Measurements from ENCODE around the gene KNL1. TPM values are rescaled to one million over a fixed set of nuclear protein-coding genes. Genes with fewer than 3 reads are reported as not detected.

The KNL1 gene
- total and polyA plus RNA-seq, 2 donors, result 0.35 to 39.5 TPM

- Histone ChIP-seq H3K4me3 (ENCODE audit: low read depth, low read length) (no peak overlapping the region), H3K36me3 (ENCODE audit: insufficient read depth) (no peaks in the 10 kb centered on the region), H3K4me1 (ENCODE audit: insufficient read depth) (no peaks in the 10 kb centered on the region), H3K27ac (ENCODE audit: low read depth) (no peak overlapping the region)
- no peak for DNase-seq (ENCODE audit: extremely low spot score)
- 96% methylated on average over 2 of the region's 2 CpGs for WGBS
Observed at GRCh38 chr15:40597024-40597423, 3.0 kb downstream of the KNL1 start.

DNA sequence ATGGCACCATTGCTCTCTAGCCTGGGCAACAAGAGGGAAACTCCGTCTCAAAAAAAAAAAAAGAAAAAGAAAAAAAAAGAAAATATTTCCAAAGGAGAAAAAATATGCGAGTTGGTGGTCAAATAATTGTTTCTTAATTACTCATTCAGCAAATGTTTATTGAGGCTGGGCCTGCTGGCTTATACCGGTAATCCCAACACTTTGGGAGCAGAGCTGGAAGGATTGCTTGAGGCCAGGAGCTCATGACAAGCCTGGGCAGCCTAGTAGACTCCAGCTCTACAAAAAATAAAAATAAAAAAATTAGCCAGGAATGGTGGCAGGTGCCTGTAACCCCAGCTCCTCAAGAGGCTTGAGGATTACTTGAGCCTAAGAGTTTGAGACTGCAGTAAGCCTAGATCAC is 4.1 kb downstream of the KNL1 start:
- no peak for DNase-seq (ENCODE audit: extremely low spot score)
- Histone ChIP-seq H3K36me3 (ENCODE audit: insufficient read depth) (no peaks in the 10 kb centered on the region), H3K4me3 (ENCODE audit: low read depth, low read length) (no peak overlapping the region), H3K27ac (ENCODE audit: low read depth) (no peak overlapping the region), H3K4me1 (ENCODE audit: insufficient read depth) (no peaks in the 10 kb centered on the region)
- WGBS, result 81% methylated on average over 3 of the region's 3 CpGs

- Histone ChIP-seq H3K36me3 (ENCODE audit: insufficient read depth) (no peaks in the 10 kb centered on the region), H3K4me1 (ENCODE audit: insufficient read depth) (no peaks in the 10 kb centered on the region), H3K4me3 (ENCODE audit: low read depth, low read length) (no peak overlapping the region), H3K27ac (ENCODE audit: low read depth) (no peak overlapping the region)
- 96% methylated on average over 4 of the region's 4 CpGs for WGBS
- DNase-seq (ENCODE audit: extremely low spot score), result no peak
Observed at GRCh38 chr15:40598672-40599071, 4.6 kb downstream of the KNL1 start.

GRCh38 chr15:40600956-40601355 is 6.9 kb downstream of the KNL1 start:
- Histone ChIP-seq H3K27ac (ENCODE audit: low read depth) (no peak overlapping the region), H3K4me1 (ENCODE audit: insufficient read depth) (no peaks in the 10 kb centered on the region), H3K4me3 (ENCODE audit: low read depth, low read length) (no peak overlapping the region), H3K36me3 (ENCODE audit: insufficient read depth) (no peaks in the 10 kb centered on the region)
- DNase-seq (ENCODE audit: extremely low spot score), result no peak
- 94% methylated on average over 12 of the region's 12 CpGs for WGBS

DNA sequence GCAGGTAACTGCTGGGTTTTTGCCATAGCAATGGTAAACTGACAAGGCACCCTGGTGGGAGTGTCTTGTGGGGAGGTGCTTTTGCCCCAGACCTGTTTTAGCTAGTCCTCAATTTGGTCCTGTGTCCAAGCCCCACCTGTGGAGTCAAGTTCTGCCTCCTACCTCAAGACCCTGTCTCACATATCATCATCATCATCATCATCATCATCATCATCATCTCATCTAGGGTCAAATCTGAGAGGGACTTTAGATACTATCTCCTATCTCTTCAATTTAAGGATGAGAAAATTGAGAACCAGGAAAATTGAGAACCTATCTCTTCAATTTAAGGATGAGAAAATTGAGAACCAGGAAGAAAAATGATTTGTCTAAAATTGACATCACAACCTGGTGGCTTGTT is 9.9 kb downstream of the KNL1 start:
- no peak overlapping the region for H3K4me3 ChIP-seq (ENCODE audit: low read depth, low read length)
- no peaks in the 10 kb centered on the region for H3K36me3 ChIP-seq (ENCODE audit: insufficient read depth)
- H3K4me1 ChIP-seq (ENCODE audit: insufficient read depth), result no peaks in the 10 kb centered on the region
- no peak for DNase-seq (ENCODE audit: extremely low spot score)
- no peak overlapping the region for H3K27ac ChIP-seq (ENCODE audit: low read depth)

DNA sequence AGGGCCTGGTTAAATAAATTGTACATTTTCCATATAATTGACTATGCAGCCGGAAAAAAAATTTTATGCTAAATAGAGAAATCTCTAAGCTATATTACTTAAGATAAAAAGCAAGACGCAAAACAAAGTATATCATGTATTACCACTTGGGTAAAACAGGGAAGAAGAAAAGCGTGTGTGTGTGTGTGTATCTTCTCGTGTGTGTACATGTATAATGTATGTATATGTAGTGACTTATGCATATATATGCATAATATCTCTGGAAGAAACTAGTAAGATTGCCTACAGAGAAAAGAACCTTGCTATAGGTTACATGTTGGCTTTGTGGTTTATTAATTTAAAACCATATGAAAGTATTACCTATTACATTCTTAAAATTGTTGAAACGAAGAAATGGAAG is 19.0 kb downstream of the KNL1 start:
- Histone ChIP-seq H3K36me3 (ENCODE audit: insufficient read depth) (no peaks in the 10 kb centered on the region), H3K4me3 (ENCODE audit: low read depth, low read length) (no peak overlapping the region), H3K27ac (ENCODE audit: low read depth) (no peak overlapping the region), H3K4me1 (ENCODE audit: insufficient read depth) (no peaks in the 10 kb centered on the region)
- no peak for DNase-seq (ENCODE audit: extremely low spot score)
- WGBS, result 86% methylated on average over 5 of the region's 5 CpGs

DNA sequence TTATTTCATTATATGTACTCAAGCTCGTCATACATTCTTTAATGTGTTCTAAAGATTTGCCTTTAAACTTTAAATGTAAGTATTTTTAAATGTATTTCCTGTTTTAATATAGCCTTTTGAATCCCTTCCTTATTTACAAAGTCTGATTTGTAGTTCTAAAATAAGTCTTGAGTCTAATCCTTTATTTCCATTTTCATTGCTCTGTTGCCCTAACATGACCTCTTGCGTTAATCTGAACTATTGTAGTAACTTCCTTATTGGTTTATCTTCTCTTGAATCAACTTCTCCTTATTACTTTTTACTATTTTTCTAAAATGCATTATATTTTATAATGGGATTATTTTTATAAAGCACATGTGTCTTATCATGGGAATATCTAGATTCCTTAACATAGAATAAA is 24.0 kb downstream of the KNL1 start:
- Histone ChIP-seq H3K4me1 (ENCODE audit: insufficient read depth) (no peaks in the 10 kb centered on the region), H3K27ac (ENCODE audit: low read depth) (no peak overlapping the region), H3K4me3 (ENCODE audit: low read depth, low read length) (no peak overlapping the region), H3K36me3 (ENCODE audit: insufficient read depth) (no peaks in the 10 kb centered on the region)
- DNase-seq (ENCODE audit: extremely low spot score), result no peak
- 84% methylated on average over 2 of the region's 2 CpGs for WGBS

GRCh38 chr15:40618906-40619305 is 24.9 kb downstream of the KNL1 start:
- Histone ChIP-seq H3K4me3 (ENCODE audit: low read depth, low read length) (no peak overlapping the region), H3K36me3 (ENCODE audit: insufficient read depth) (no peaks in the 10 kb centered on the region), H3K4me1 (ENCODE audit: insufficient read depth) (no peaks in the 10 kb centered on the region), H3K27ac (ENCODE audit: low read depth) (no peak overlapping the region)
- DNase-seq (ENCODE audit: extremely low spot score), result no peak

GRCh38 chr15:40623361-40623760 is 29.3 kb downstream of the KNL1 start:
- Histone ChIP-seq H3K4me3 (ENCODE audit: low read depth, low read length) (no peak overlapping the region), H3K4me1 (ENCODE audit: insufficient read depth) (no peaks in the 10 kb centered on the region), H3K36me3 (ENCODE audit: insufficient read depth) (no peaks in the 10 kb centered on the region), H3K27ac (ENCODE audit: low read depth) (no peak overlapping the region)
- 90% methylated on average over 2 of the region's 2 CpGs for WGBS
- no peak for DNase-seq (ENCODE audit: extremely low spot score)

GRCh38 chr15:40630313-40630712 is 36.3 kb downstream of the KNL1 start:
- Histone ChIP-seq H3K36me3 (ENCODE audit: insufficient read depth) (no peaks in the 10 kb centered on the region), H3K4me1 (ENCODE audit: insufficient read depth) (no peaks in the 10 kb centered on the region), H3K4me3 (ENCODE audit: low read depth, low read length) (no peak overlapping the region), H3K27ac (ENCODE audit: low read depth) (no peak overlapping the region)
- WGBS, result 95% methylated on average over 2 of the region's 2 CpGs
- DNase-seq (ENCODE audit: extremely low spot score), result no peak

- 78% methylated on average over 9 of the region's 9 CpGs for WGBS
- no peaks in the 10 kb centered on the region for H3K4me1 ChIP-seq (ENCODE audit: insufficient read depth)
- no peak for DNase-seq (ENCODE audit: extremely low spot score)
- H3K36me3 ChIP-seq (ENCODE audit: insufficient read depth), result no peaks in the 10 kb centered on the region
- no peak overlapping the region for H3K27ac ChIP-seq (ENCODE audit: low read depth)
- no peak overlapping the region for H3K4me3 ChIP-seq (ENCODE audit: low read depth, low read length)
Observed at GRCh38 chr15:40633178-40633577, 39.1 kb downstream of the KNL1 start.

- H3K4me1 ChIP-seq (ENCODE audit: insufficient read depth), result no peaks in the 10 kb centered on the region
- H3K36me3 ChIP-seq (ENCODE audit: insufficient read depth), result no peaks in the 10 kb centered on the region
- WGBS, result 76% methylated on average over 4 of the region's 4 CpGs
- H3K4me3 ChIP-seq (ENCODE audit: low read depth, low read length), result no peak overlapping the region
- no peak for DNase-seq (ENCODE audit: extremely low spot score)
- H3K27ac ChIP-seq (ENCODE audit: low read depth), result no peak overlapping the region
Observed at GRCh38 chr15:40637221-40637745, 43.2 kb downstream of the KNL1 start.

DNA sequence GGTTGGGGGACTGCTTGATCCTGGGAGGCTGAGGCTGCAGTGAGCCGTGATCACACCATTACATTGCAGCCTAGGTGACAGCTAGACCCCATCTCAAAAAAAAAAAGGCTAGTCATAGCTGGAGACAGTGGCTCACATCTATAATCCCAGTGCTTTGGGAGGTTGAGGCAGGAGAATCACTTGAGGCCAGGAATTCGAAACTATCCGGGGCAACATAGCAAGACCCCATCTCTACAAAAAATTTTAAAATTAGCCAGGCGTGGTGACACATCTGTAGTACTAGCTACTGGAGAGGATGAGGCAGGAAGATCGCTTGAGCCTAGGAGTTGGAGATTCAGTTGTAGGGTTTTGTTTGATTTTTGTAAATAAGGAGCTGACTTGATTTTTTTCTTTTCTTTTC is 45.6 kb downstream of the KNL1 start:
- over 99% methylated on average over 5 of the region's 5 CpGs for WGBS

DNA sequence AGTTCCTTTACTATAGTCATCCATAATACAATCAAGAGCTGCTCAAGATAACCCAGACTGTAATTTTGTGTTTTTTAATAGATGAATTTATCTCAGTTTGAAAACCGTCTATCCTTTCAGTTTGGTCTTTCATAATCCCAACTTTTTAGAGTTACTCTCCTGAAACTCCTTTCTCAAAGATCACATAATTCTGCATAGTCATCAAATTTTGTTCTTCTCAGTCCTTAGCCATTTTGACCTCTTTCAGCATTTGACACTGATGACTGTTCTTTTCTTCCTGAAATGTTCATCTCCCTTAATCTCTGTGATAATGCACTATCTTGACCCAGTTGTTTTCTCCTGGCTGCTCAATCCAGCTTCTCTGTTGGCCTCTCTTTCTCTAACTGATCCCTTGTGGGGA is 53.5 kb downstream of the KNL1 start:
- no peak for DNase-seq (ENCODE audit: extremely low spot score)
- WGBS, result 93% methylated on average over 1 of the region's 1 CpG
- Histone ChIP-seq H3K36me3 (ENCODE audit: insufficient read depth) (no peaks in the 10 kb centered on the region), H3K4me1 (ENCODE audit: insufficient read depth) (no peaks in the 10 kb centered on the region), H3K4me3 (ENCODE audit: low read depth, low read length) (no peak overlapping the region), H3K27ac (ENCODE audit: low read depth) (no peak overlapping the region)

More for the DNA sequence above, 45.6 kb downstream of the KNL1 start:
- Histone ChIP-seq H3K36me3 (ENCODE audit: insufficient read depth) (no peaks in the 10 kb centered on the region), H3K4me3 (ENCODE audit: low read depth, low read length) (no peak overlapping the region), H3K27ac (ENCODE audit: low read depth) (no peak overlapping the region), H3K4me1 (ENCODE audit: insufficient read depth) (no peaks in the 10 kb centered on the region)
- no peak for DNase-seq (ENCODE audit: extremely low spot score)

DNA sequence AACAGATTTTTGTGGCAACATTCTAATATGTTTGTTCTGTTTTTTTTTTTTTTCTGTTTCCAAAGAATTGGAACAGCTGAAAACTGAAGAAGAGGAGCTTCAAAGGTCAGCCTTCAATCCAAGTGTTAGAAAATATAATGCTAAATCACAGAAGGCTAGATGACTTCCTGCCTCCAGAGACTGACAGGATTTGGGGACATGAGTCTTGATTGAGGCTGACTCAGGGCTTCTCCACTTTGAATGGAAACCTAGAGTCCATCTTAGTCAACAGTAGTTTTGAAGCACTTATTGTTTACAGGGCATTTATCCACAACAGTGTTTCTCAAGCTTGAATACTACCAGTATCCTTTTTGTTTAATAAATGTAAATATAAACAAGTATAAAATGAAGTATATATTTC is 56.4 kb downstream of the KNL1 start:
- Histone ChIP-seq H3K4me3 (ENCODE audit: low read depth, low read length) (no peak overlapping the region), H3K4me1 (ENCODE audit: insufficient read depth) (no peaks in the 10 kb centered on the region), H3K36me3 (ENCODE audit: insufficient read depth) (no peaks in the 10 kb centered on the region), H3K27ac (ENCODE audit: low read depth) (no peak overlapping the region)
- DNase-seq (ENCODE audit: extremely low spot score), result no peak
